22Rv1 (cell line): ENCODE results near the gene SKI.
A peak's percentile ranks its signal among the peaks of the same experiment; 100 is the strongest.

Source experiments
- H3K27ac ChIP-seq: fragments of 450-650 bp; 2 replicates; pipeline ENCODE4 v1.5.1; 2017
- CTCF ChIP-seq: fragments of 450-650 bp; IDR thresholded peaks from 2 replicates; pipeline ENCODE4 v1.5.1; 2017; ENCODE audit warnings: mild to moderate bottlenecking
- ZFX ChIP-seq: fragments of 450-650 bp; IDR thresholded peaks from 2 replicates; pipeline ENCODE4 v1.6.1; 2017; ENCODE audit warnings: antibody characterized with exemption, borderline replicate concordance

SKI gene

GRCh38 chr1:2314803-2315673 is 86.9 kb downstream of the SKI start:
- TF ChIP-seq ZFX (no peak), CTCF (peak; percentile 89)
- no peak overlapping the region for H3K27ac ChIP-seq

DNA sequence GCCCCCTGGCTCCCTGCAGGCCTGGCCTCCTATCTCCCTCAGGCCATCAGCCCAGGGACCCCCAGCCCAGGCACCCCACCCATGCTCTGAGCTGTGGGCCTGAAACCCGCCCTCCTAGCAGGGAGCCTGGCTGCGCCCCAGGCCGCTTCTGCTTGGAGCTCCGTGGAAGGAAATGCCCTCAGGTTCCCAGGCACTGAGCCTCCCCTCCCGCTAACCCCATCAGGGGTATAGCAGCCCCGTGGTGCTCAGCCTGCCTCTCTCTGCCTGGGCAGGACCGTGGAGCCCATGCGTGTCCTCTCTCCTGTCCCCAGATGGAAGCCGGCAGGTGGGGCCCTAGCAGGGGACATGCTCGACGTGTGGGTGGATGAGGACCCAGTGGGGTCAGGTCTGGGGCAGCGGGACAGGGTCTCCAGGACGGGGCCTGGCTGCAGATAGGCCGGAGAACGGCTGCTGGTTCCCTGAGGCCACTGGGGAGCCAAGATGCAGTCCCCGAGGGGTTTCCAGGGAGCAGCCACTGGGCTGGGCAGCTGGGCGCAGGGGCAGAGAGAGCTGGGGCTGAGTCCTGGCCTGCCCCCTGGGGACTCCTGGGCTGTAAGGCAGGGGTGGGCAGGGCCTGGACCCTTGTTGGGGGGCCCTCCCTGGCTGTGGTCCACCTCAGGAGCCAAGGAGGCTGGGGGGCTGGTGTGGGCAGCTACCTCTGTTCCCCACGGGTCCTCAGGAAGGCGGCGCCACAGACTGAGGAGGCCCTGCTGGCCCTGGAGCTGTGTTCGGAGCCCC is 87.7 kb downstream of the SKI start:
- no peak overlapping the region for H3K27ac ChIP-seq
- no peak for TF ChIP-seq CTCF
- TF ChIP-seq ZFX, result no peak

DNA sequence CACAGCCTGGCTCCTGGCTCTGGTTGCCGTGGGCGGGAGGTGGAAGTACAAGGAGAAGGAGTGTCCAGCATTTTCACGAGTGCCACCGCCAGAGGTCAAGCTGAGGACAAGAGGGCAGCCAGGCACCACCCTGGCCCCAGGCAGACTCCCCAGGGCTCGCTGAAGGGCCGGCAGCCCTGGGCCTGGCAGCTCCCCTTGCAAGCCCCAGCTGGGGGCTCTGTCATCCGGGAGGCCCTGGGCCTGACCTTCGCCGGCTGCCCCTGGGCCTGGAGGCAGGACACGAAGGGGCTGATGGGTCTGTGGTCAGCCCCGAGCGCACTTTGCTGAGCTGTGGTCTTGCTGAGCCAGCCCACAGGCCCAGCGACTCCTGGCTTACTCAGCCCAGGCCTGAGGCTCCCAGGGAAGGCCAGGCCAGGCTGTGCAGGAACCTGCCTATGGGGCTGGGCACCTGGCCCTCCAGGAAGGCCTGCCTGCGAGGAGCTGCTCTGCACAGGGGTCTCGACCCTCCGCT is 88.4 kb downstream of the SKI start:
- no peak overlapping the region for H3K27ac ChIP-seq
- TF ChIP-seq CTCF (no peak), ZFX (no peak)

GRCh38 chr1:2317230-2318065 is 89.3 kb downstream of the SKI start:
- TF ChIP-seq ZFX (no peak), CTCF (no peak)

DNA sequence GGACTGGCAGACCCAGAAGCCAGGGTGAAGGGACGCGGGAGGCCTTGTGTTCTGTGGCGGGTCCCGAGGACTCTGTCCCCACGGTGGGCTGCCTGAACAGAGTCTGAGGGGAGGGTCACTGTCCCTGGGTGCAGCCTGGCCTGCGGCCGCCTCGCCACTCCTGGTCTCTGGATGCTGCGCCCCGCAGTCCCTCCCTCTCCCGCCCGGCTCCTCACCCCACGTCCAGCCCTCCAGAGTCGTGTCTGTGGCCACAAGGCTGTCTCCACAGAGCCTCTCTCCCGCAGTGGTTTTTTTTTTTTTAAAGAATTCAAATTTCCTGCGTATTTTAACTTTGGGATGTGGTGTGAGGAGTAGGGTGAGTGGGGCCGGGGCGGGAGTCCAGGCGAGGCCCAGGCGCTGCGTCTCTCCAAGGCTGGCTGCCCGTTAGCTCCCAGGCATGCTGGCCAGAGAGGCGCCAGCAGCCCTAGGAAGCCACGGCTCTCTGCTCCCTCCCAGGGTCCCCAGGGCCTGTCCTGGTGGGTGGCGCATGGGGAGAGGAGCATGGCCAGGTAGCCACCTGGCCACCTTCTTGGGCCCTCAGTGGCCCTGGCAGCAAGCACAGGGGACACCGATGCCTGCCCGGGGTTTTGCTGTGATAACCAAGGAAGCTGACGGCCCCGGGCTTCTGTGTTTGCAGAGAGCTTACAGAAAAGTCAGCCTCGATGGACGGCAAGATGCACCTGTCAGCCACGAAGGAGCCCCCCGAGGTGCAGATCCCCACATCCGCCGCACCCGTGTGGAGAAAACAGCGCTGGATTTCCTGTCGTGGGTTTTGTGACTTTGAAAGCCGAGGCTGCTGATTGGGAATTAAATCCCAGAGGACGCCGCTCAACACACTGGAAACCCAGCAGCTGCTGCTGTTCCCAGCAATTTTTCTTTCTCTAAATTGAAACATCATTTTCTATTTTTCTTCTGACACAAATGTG is 90.5 kb downstream of the SKI start:
- TF ChIP-seq CTCF (no peak), ZFX (no peak)
- no peak overlapping the region for H3K27ac ChIP-seq

More at GRCh38 chr1:2317230-2318065, 89.3 kb downstream of the SKI start:
- H3K27ac ChIP-seq, result no peak overlapping the region

DNA sequence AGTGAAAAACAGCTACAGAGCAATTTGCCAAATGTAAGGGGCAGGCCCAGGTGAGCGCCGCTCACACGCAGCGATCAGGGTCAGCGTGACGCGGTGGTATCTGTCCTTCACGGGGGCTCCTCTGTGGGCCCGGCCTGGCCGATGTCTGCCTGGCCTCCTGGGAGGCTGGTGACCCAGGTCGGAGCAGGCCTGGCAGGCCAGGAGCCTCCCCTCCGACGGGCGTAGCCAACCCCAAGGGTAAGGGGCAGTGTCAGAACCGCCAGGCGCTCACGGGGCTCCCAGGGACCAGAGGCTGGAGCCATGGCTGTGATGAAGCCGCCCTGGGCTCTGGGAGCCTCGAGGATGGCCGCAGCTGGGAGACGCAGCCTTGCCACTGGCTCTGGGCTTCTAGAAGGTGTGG is 91.2 kb downstream of the SKI start:
- TF ChIP-seq ZFX (no peak), CTCF (no peak)
- no peak overlapping the region for H3K27ac ChIP-seq
